GM12891 (cell line): Measurements from ENCODE around the gene HMCN1.

Experiments used
- POLR2A ChIP-seq: IDR thresholded peaks from 2 replicates; pipeline ENCODE4 v1.6.1; 2011; ENCODE audit warnings: low read depth, low read length, control low read depth
- POLR2AphosphoS5 ChIP-seq: IDR thresholded peaks from 2 replicates; pipeline ENCODE4 v1.6.1; 2011; ENCODE audit warnings: low read depth, low read length, control low read depth
- TAF1 ChIP-seq: IDR thresholded peaks from 2 replicates; pipeline ENCODE4 v1.6.1; 2011; ENCODE audit warnings: low read depth, low read length, control low read depth

GRCh38 chr1:186054932-186055331, 320.7 kb downstream of the HMCN1 start:
- no peak for TF ChIP-seq POLR2A
- no peak for TF ChIP-seq POLR2AphosphoS5
- TF ChIP-seq TAF1: no peak
